NCI-H1092 treated with DMSO at 0.1 percent for 48 hours (cell line): ENCODE data around the gene NES.
A peak's percentile ranks its signal among the peaks of the same experiment; 100 is the strongest.

Experiments
- DNase-seq: peaks from one replicate; lab custom pipeline; 2025; lab: John Stamatoyannopoulos, UW

NES gene, protein sequence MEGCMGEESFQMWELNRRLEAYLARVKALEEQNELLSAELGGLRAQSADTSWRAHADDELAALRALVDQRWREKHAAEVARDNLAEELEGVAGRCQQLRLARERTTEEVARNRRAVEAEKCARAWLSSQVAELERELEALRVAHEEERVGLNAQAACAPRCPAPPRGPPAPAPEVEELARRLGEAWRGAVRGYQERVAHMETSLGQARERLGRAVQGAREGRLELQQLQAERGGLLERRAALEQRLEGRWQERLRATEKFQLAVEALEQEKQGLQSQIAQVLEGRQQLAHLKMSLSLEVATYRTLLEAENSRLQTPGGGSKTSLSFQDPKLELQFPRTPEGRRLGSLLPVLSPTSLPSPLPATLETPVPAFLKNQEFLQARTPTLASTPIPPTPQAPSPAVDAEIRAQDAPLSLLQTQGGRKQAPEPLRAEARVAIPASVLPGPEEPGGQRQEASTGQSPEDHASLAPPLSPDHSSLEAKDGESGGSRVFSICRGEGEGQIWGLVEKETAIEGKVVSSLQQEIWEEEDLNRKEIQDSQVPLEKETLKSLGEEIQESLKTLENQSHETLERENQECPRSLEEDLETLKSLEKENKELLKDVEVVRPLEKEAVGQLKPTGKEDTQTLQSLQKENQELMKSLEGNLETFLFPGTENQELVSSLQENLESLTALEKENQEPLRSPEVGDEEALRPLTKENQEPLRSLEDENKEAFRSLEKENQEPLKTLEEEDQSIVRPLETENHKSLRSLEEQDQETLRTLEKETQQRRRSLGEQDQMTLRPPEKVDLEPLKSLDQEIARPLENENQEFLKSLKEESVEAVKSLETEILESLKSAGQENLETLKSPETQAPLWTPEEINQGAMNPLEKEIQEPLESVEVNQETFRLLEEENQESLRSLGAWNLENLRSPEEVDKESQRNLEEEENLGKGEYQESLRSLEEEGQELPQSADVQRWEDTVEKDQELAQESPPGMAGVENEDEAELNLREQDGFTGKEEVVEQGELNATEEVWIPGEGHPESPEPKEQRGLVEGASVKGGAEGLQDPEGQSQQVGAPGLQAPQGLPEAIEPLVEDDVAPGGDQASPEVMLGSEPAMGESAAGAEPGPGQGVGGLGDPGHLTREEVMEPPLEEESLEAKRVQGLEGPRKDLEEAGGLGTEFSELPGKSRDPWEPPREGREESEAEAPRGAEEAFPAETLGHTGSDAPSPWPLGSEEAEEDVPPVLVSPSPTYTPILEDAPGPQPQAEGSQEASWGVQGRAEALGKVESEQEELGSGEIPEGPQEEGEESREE (N-terminal part only)

DNA sequence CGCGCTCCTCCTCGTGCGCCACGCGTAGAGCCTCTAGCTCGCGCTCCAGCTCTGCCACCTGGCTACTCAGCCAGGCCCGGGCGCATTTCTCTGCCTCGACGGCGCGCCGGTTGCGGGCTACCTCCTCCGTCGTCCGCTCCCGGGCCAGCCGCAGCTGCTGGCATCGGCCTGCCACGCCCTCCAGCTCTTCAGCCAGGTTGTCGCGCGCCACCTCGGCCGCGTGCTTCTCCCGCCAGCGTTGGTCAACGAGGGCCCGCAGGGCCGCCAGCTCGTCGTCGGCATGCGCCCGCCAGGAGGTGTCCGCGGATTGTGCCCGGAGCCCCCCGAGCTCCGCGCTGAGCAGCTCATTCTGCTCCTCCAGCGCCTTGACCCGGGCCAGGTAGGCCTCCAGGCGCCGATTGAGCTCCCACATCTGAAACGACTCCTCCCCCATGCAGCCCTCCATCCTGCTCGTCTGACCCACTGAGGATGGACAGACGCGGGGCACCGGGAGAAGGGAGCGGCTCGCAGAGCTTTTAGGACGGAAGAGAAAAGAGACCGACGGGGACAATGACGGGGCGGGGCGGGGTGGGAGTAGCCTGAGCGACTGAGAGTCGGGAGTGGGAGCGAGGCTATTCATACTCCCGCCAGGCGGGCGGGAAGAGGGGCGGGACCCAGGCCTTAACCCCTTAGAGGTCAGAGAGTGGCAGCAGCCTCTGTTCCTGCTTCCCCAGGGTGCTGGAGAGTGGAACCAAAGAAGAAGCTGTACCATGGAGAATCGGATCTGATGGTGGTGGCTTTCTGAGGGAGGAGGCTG lies at the start of gene NES:
Gene NES, minus strand, starts transcription at position 588 of the 796 bp plus-strand sequence. Its CDS starts 143 bp downstream, at position 445.
- no peak for DNase-seq

DNA sequence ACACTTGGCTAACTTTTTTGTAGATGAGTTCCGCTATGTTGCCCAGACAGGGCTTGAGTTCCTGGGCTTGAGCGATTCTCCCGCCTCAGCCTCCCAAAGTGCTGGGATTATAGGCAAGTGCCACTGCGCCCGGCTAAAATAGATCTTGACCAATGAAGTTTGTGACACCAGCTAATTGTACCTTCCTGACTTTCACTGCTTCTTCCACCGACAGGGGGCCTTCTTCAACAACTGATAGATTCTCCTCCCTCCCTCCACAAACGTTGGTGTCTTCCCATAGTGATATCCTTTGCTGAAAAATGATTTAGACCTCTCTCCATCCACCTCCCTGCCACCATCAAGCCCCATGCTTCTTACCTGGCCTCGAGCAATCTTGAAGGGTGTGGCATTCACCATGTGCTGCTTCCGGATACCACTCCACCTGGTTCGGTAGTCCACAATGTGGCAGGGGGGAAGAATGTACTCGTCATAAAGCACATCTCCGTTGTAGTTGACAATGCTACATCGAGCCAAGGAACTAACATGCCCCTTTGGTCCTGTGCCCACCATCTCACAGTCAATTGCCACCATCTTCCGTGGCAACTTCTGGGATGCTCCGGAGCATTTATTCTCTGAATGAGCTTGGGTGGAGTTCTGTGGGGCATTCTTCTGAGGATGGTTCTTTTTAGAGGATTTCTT lies 49.5 kb upstream of the NES start:
- peak; percentile 17 for DNase-seq

DNA sequence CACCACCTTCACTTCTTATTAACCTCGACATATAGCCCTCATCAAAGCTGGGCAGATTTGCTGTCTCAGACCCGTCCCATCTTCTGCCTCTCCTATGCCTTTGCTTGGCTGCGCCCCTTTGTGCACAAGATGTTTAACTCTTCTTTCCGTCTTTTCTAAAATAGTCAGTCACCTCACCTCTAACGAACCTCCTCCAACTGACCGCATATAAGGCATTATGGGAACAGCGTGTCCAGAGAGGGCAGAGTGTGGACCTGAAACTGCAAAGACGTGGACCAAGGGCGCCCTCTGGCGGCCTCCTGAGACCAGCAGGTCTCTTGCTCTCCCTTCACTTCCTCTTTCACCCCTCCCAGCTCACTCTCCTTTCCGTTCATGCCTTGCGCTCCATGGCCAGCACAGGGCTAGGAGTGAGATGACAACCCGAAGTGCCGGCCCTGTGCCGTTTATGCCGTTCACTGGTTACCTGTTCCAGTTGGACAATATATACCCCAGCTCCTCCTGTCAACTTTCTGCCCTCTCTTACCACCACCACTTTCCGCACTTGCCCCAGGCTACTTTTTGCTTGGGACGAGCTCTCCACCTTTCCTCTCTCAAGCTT lies 48.6 kb upstream of the NES start:
- DNase-seq = peak; percentile 86

DNA sequence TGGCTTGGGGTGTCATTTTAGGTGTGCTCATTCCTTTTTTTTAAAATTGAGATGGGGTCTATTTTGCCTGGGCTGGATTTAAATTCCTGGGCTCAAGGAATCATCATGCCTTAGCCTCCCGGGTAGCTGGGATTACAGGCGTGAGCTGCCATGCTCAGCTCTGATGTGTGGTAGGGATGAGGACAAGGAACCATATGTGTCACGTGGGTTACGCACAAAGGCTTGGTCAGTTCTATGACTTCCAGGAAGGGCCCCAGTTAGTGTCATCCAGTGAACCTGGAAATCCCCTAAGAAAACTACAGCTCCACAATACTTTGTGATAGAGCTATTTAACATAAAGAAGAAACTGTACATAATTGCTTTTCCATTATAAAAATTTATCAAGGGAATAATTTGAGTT lies 44.3 kb upstream of the NES start:
- DNase-seq = no peak

GRCh38 chr1:156721131-156721530 lies 43.9 kb upstream of the NES start:
- DNase-seq = no peak

- no peak for DNase-seq
These were observed 40.1 kb upstream of the NES start for GRCh38 chr1:156717351-156717750.

DNA sequence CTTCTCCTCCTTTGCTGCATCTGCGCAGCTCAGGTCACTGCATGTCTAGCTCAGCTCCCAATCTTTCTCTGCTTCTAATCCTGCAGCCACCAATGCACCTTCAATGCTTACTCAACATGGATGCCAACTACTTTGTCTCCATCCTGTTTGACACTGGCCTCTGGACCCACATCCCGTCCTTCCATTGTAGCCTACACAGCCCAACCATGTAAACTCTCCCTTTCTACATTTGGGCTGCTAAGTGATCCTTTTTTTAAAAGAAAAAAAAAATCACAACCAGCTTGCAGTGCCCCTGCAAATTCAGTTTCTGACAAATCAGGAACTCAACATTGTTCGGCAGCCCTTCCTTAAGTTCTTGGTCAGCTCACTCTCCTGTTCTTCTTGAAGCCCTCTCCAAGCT lies 37.6 kb upstream of the NES start:
- DNase-seq = no peak

DNA sequence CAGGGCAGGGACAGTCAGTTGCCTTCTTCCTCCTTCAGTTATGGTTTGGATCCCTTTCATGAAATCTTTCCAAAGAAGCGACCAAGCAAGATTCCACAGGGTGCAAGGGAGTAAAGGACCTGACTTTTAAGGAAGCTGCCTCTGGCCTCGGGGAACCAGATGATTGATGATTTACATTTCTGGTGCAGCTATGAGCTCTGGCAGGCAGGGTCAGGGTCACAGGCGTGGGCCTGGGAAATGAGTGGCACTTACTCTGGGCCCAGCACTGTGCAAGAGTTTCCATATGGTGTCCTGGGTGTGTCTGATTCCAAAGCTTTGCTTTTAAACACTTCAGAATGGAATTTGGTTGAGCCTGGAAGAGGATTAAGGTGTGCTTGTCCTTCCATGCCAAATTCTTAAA lies 35.4 kb upstream of the NES start:
- no peak for DNase-seq

- DNase-seq = no peak
These were observed 34.0 kb upstream of the NES start for GRCh38 chr1:156711011-156711817.

GRCh38 chr1:156709757-156710489 lies 32.7 kb upstream of the NES start:
- peak; percentile 65 for DNase-seq

DNA sequence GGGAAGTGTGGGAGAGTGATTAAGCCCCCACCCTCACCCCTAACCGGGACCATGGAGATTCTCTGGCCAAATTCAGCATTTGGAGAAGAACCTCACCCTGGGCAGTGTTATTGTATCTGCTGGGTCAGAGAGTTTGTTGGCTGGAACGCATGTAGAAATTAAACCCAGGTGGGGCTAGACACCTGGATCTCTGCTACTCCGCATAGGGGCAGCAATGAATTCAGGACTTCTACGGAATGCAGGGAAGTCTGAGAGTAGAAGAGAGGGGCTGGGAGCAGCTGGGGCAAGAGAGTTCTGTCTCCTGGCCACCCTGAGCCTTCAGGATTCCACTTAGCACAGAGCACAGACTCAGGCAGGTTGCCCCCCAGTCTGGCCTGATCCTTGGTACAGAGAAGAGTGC lies 31.8 kb upstream of the NES start:
- no peak for DNase-seq

DNA sequence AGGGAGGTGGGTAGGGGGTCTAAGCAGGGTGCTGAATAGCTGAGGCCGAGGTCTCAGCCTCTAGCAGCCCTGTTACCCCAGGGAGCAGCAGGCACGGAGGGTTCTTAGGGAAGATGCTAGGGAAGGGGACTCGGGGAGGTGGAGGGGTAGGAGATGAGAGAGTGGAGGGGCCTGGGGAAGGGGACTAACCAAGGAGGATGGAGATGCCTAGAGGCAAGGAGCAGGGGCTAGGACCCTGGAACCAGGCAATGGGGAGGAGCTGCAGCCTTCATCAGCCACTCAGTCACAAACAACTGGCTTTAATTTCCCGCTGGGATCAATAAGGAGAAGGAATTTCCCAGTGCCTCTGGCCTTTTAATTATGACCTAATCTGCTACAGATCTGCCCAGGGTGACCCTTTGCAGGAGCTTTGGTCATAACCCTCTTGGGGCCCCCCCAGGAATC lies 31.0 kb upstream of the NES start:
- DNase-seq = no peak

DNA sequence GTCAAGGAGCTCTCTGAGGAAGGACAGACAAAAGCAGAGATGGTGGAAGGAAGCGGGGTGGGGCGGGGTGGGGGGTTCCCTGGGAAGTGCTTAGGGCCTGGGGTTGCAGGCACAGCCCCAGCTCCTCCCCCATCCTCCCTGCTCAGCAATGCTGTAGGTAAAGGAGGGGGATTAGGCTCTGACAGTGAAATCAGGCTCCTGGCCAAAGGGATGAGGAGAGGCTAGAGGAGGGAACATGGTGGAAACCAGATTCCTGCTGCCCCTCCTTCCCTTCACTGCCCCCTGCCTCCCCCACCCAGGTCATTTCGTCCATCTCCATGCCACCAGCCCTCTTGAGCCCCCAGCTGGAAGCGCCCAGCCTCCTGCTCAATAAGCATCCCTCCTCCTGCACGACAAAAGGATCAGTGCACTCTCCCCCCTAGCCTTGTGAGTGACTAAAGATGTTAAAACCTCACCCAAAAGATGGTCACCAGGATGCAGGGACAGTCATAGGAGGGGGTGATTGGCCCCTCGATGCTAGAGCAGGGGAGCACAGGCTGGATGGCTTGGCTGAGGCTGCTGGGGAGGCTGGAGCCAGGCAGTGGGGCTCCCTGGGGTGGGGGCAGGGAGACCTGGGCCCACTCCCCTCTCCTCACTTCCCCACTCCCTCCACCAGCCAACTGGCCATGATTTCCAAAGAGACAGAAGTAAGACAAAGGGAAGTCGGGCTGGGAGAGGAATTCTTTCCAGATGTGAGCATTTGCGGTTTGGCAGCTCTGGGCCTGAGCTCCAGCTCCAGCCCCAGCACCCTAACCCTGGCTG lies 30.4 kb upstream of the NES start:
- DNase-seq = no peak

- no peak for DNase-seq
These were observed 29.6 kb upstream of the NES start for GRCh38 chr1:156706657-156707416.

- peak; percentile 50 for DNase-seq
These were observed 28.9 kb upstream of the NES start for GRCh38 chr1:156705918-156706656.

- peak; percentile 50 for DNase-seq
These were observed 28.2 kb upstream of the NES start, which contains the start of gene CRABP2 for GRCh38 chr1:156705321-156705917. Gene CRABP2, minus strand, starts transcription at chr1:156705583. Its CDS starts 137 bp downstream, at chr1:156705446.
